IMR-90 (cell line): Measurements from ENCODE around the gene STXBP6. TPM values are rescaled to one million over a fixed set of nuclear protein-coding genes. Genes with fewer than 3 reads are reported as not detected.

Experiments
- ATAC-seq: fragments of 200-7000 bp; cut with Tn5 transposase; 2 replicates; pipeline ENCODE4 v1.9.1; 2020; ENCODE audit warnings: low read depth, mild to moderate bottlenecking, moderate library complexity
- BruUV-seq: library from RNA; stranded (reverse); fragments of 400-500 nt; replicated peaks from 2 replicates; lab custom pipeline; 2021; lab: Mats Ljungman, UMichigan
- CTCF ChIA-PET: fragments of 300-600 bp; formaldehyde crosslinking; extraction: SDS; loops from one replicate; lab custom pipeline; 2021; ENCODE audit warnings: antibody characterized with exemption; lab: Yijun Ruan, JAX
- POLR2A ChIA-PET: fragments of 300-600 bp; sonication (Branson Sonifier 250); formaldehyde crosslinking; loops from one replicate; lab custom pipeline; 2022; ENCODE audit warnings: antibody characterized with exemption; ENCODE audit not compliant: unreplicated experiment; lab: Charles Lee
- DNase-seq: peaks from one replicate; pipeline ENCODE4 v3.0.0; 2013
- H2AFZ ChIP-seq: replicated peaks from 2 replicates; pipeline ENCODE3; 2013; ENCODE audit warnings: low read length, mild to moderate bottlenecking; ENCODE audit not compliant: poor library complexity
- H2AK5ac ChIP-seq: 2 replicates; pipeline ENCODE4 v1.6.1; 2013; ENCODE audit warnings: low read depth, low read length, inconsistent platforms
- H2AK9ac ChIP-seq: replicated peaks from 2 replicates; pipeline ENCODE3; 2013; ENCODE audit warnings: mild to moderate bottlenecking, low read depth, low read length, moderate library complexity; ENCODE audit not compliant: poor library complexity
- H2BK120ac ChIP-seq: 2 replicates; pipeline ENCODE4 v1.6.1; 2013; ENCODE audit warnings: low read depth, low read length, inconsistent platforms
- H2BK15ac ChIP-seq: 3 replicates; pipeline ENCODE4 v1.6.1; 2013; ENCODE audit warnings: low read depth, low read length, inconsistent platforms
- H2BK20ac ChIP-seq: 2 replicates; pipeline ENCODE4 v1.6.1; 2013; ENCODE audit warnings: low read depth, mild to moderate bottlenecking, inconsistent platforms, low read length, moderate library complexity
- H2BK5ac ChIP-seq: 2 replicates; pipeline ENCODE4 v1.6.1; 2013; ENCODE audit warnings: mild to moderate bottlenecking, low read depth, low read length, inconsistent platforms; ENCODE audit not compliant: poor library complexity, severe bottlenecking
- H3K14ac ChIP-seq: replicated peaks from 2 replicates; pipeline ENCODE4 v1.6.1; 2013; ENCODE audit warnings: low read depth, low read length, inconsistent platforms
- H3K18ac ChIP-seq: 2 replicates; pipeline ENCODE4 v1.6.1; 2013; ENCODE audit warnings: low read depth, low read length, control low read depth
- H3K23ac ChIP-seq: 2 replicates; pipeline ENCODE4 v1.6.1; 2013; ENCODE audit warnings: low read depth, low read length, inconsistent platforms
- H3K27ac ChIP-seq: 2 replicates; pipeline ENCODE4 v1.5.1; 2013; ENCODE audit warnings: mild to moderate bottlenecking, control low read depth, low read length; ENCODE audit not compliant: insufficient read depth
- H3K27me3 ChIP-seq: 2 replicates; pipeline ENCODE4 v1.6.1; 2013; ENCODE audit warnings: low read length; ENCODE audit not compliant: control insufficient read depth, insufficient read depth
- H3K36me3 ChIP-seq: 2 replicates; pipeline ENCODE4 v1.6.1; 2013; ENCODE audit warnings: low read length, mixed read lengths; ENCODE audit not compliant: control insufficient read depth, insufficient read depth
- H3K4ac ChIP-seq: 2 replicates; pipeline ENCODE4 v1.6.1; 2013; ENCODE audit warnings: low read depth, low read length, inconsistent platforms
- H3K4me1 ChIP-seq: 2 replicates; pipeline ENCODE4 v1.6.1; 2013; ENCODE audit warnings: low read length, mixed read lengths; ENCODE audit not compliant: control insufficient read depth, insufficient read depth
- H3K4me2 ChIP-seq: 2 replicates; pipeline ENCODE4 v1.6.1; 2013; ENCODE audit warnings: low read depth, mild to moderate bottlenecking, control low read depth, low read length, moderate library complexity
- H3K4me3 ChIP-seq: 2 replicates; pipeline ENCODE4 v1.5.1; 2013; ENCODE audit warnings: low read depth, mild to moderate bottlenecking, control low read depth, low read length, moderate library complexity; ENCODE audit not compliant: insufficient read depth
- H3K56ac ChIP-seq: 2 replicates; pipeline ENCODE4 v1.6.1; 2013; ENCODE audit warnings: low read length, inconsistent platforms; ENCODE audit not compliant: insufficient read depth; ENCODE audit errors: extremely low read depth
- H3K79me1 ChIP-seq, 2 experiments: 2 replicates each; pipeline ENCODE4 v1.6.1; 2013; ENCODE audit warnings: low read length in 2 of 2, inconsistent platforms in 1 of 2, low read depth in 1 of 2
- H3K9ac ChIP-seq: 2 replicates; pipeline ENCODE4 v1.6.1; 2013; ENCODE audit warnings: low read depth, low read length, control low read depth
- H3K9me1 ChIP-seq: 2 replicates; pipeline ENCODE4 v1.6.1; 2013; ENCODE audit warnings: low read length, inconsistent platforms; ENCODE audit not compliant: insufficient read depth
- H3K9me3 ChIP-seq: 2 replicates; pipeline ENCODE4 v1.6.1; 2013; ENCODE audit warnings: low read length; ENCODE audit not compliant: control insufficient read depth, insufficient read depth
- H4K20me1 ChIP-seq: 2 replicates; pipeline ENCODE4 v1.6.1; 2013; ENCODE audit warnings: low read length, inconsistent platforms; ENCODE audit not compliant: insufficient read depth
- H4K5ac ChIP-seq: 2 replicates; pipeline ENCODE4 v1.6.1; 2013; ENCODE audit warnings: mild to moderate bottlenecking, low read depth, low read length, control low read depth
- H4K8ac ChIP-seq, 2 experiments: 2 replicates each; pipeline ENCODE4 v1.6.1; 2013; ENCODE audit warnings: low read depth in 2 of 2, low read length in 2 of 2, control low read depth in 1 of 2, inconsistent platforms in 1 of 2
- H4K91ac ChIP-seq: 2 replicates; pipeline ENCODE4 v1.6.1; 2013; ENCODE audit warnings: low read depth, low read length, inconsistent platforms; ENCODE audit not compliant: insufficient read depth
- BHLHE40 ChIP-seq: fragments of 150-350 bp; IDR thresholded peaks from 2 replicates; pipeline ENCODE4 v1.6.1; 2016; ENCODE audit warnings: mild to moderate bottlenecking, low read depth, low read length
- CEBPB ChIP-seq: IDR thresholded peaks from 2 replicates; pipeline ENCODE4 v1.6.1; 2012; ENCODE audit warnings: low read depth, low read length, improper control_type of control experiment
- CHD1 ChIP-seq: IDR thresholded peaks from 2 replicates; pipeline ENCODE4 v1.6.1; 2012; ENCODE audit warnings: low read depth, low read length, improper control_type of control experiment
- FOS ChIP-seq: fragments of 150-350 bp; IDR thresholded peaks from 2 replicates; pipeline ENCODE4 v1.6.1; 2016; ENCODE audit warnings: low read depth, low read length
- MAFK ChIP-seq: IDR thresholded peaks from 2 replicates; pipeline ENCODE4 v1.6.1; 2012; ENCODE audit warnings: low read depth, low read length, improper control_type of control experiment
- MAZ ChIP-seq: IDR thresholded peaks from 2 replicates; pipeline ENCODE4 v1.6.1; 2012; ENCODE audit warnings: low read depth, mild to moderate bottlenecking, low read length, improper control_type of control experiment, moderate library complexity, borderline replicate concordance
- MXI1 ChIP-seq: IDR thresholded peaks from 2 replicates; pipeline ENCODE4 v1.6.1; 2012; ENCODE audit warnings: low read depth, mild to moderate bottlenecking, low read length, moderate library complexity, borderline replicate concordance
- NFE2L2 ChIP-seq: fragments of 150-350 bp; IDR thresholded peaks from 2 replicates; pipeline ENCODE4 v1.6.1; 2016; ENCODE audit warnings: low read depth, mild to moderate bottlenecking, low read length
- POLR2A ChIP-seq: IDR thresholded peaks from 2 replicates; pipeline ENCODE4 v1.6.1; 2012; ENCODE audit warnings: mild to moderate bottlenecking, low read depth, low read length
- RAD21 ChIP-seq: IDR thresholded peaks from 2 replicates; pipeline ENCODE4 v1.6.1; 2012; ENCODE audit warnings: low read length, improper control_type of control experiment
- RCOR1 ChIP-seq: IDR thresholded peaks from 2 replicates; pipeline ENCODE4 v1.6.1; 2012; ENCODE audit warnings: mild to moderate bottlenecking, low read length, improper control_type of control experiment; ENCODE audit not compliant: insufficient replicate concordance
- RFX5 ChIP-seq: IDR thresholded peaks from 2 replicates; pipeline ENCODE4 v1.8.0; 2012; ENCODE audit warnings: low read depth, mild to moderate bottlenecking, low read length, moderate library complexity
- SMC3 ChIP-seq: fragments of 150-350 bp; IDR thresholded peaks from 2 replicates; pipeline ENCODE4 v1.6.1; 2016; ENCODE audit warnings: low read depth, mild to moderate bottlenecking, antibody characterized with exemption, low read length, moderate library complexity
- WGBS, 2 experiments: methylation state at CpG; one replicate each; pipeline versions ENCODE4 v1.1.5 to v1.1.7; 2013; ENCODE audit warnings: missing lambda C conversion rate in 2 of 2; ENCODE audit not compliant: insufficient read length in 1 of 2; ENCODE audit errors: extremely low coverage in 2 of 2; 5-methylcytosine and 5-hydroxymethylcytosine counted together
- dilution Hi-C: fragments of 300-500 bp; cut with HindIII; formaldehyde crosslinking; loops from one replicate; pipeline ENCODE4 v1.14.3; 2018; ENCODE audit warnings: low sequenced_read_pairs; ENCODE audit not compliant: unreplicated experiment
- in situ Hi-C: fragments of 300-500 bp; cut with MboI; formaldehyde crosslinking; loops from 3 replicates; pipeline ENCODE4 v1.14.3; 2019; ENCODE audit warnings: low sequenced_read_pairs, inconsistent platforms, mixed read lengths
- intact Hi-C: fragments of 100-400 bp; cut with micrococcal nuclease; formaldehyde crosslinking; loops from 2 replicates; pipeline ENCODE4 v1.10.0; 2022
- polyA plus RNA-seq, 3 experiments: library from polyadenylated mRNA; depleted of rRNA; stranded (reverse); fragments of >200 nt; gene quantifications; 2 replicates each; pipeline ENCODE4 v1.2.3, GENCODE V29; 2012; ENCODE audit warnings: low replicate concordance in 1 of 3
- total RNA-seq: library from RNA; depleted of rRNA; stranded (reverse); fragments of >200 nt; gene quantifications from 2 replicates; pipeline ENCODE4 v1.2.3, GENCODE V29; 2012
- TF ChIP-seq, protein P1 (sequence below): conservative IDR thresholded peaks from 2 replicates; pipeline ENCODE4 v1.5.1; 2012; ENCODE audit warnings: mild to moderate bottlenecking, low read depth, low read length, improper control_type of control experiment
- TF ChIP-seq, protein P2 (sequence below): fragments of 150-350 bp; IDR thresholded peaks from 2 replicates; pipeline ENCODE4 v1.6.1; 2017; ENCODE audit warnings: mild to moderate bottlenecking, antibody characterized with exemption, low read length, low read depth
- TF ChIP-seq, protein P3 (sequence below): fragments of 150-350 bp; IDR thresholded peaks from 2 replicates; pipeline ENCODE4 v1.6.1; 2016; ENCODE audit warnings: low read depth, mild to moderate bottlenecking, low read length, moderate library complexity, borderline replicate concordance

The STXBP6 gene
- total and polyA plus RNA-seq, 2 of the 4 experiments (the other 2 are of a cell fraction): 14.2 to 14.3 TPM

DNA sequence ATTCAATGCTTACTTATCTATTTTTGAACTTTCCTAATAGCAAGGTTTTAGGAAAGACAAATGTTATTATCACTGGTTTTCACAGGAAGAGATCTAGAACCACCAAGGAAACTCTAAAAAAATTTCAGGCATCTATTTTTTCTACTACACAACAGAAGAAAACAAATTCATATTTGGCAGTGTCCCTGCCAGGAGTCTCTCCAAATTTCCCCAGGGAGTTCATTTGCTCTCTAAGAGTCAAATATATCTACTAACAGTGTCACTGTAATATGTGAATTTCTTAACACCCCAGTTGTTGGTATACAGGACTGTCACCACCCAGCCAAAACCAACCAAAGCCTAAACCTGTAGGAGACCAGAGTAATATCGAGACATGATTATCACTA is 83.4 kb downstream of the STXBP6 start:
- H4K8ac ChIP-seq: no peak overlapping the region
- no peak overlapping the region for H3K9ac ChIP-seq
- no peak overlapping the region for H2AK9ac ChIP-seq
- H2BK15ac ChIP-seq: peak overlapping the region; percentile 18; the same call in 1 of the 3 replicates
- in situ Hi-C loops (no loop called here), dilution Hi-C loops (no loop called here), intact Hi-C loops (loop anchor here (2.0 to 5.0 kb wide), 2 partner anchors 16 to 149 kb away; no protein-coding TSS in a partner anchor)
- ChIA-PET POLR2A (no interaction called here), CTCF (interaction anchor here (0.6 kb wide), 1 partner anchor 28 kb away, joined by 3 read pairs; no protein-coding TSS in a partner anchor)
- no peak overlapping the region for H3K14ac ChIP-seq
- no CpG with 5 or more reads among the region's 1 CpG for WGBS, 2 experiments
- no TSS peak for BruUV-seq
- no peak overlapping the region for H2AFZ ChIP-seq
- H3K4ac ChIP-seq: peak overlapping the region; percentile 2; the same call in 1 of the 2 replicates
- ATAC-seq: no peak; the same call in 1 of the 2 replicates
- no peak overlapping the region for H3K27ac ChIP-seq
- H2BK20ac ChIP-seq: peak overlapping the region; percentile 16; the same call in 1 of the 2 replicates
- H4K20me1 ChIP-seq: no peaks in the 10 kb centered on the region
- H3K4me3 ChIP-seq: no peak overlapping the region
- H3K36me3 ChIP-seq: no peaks in the 10 kb centered on the region
- DNase-seq: no peak
- no peak overlapping the region for H4K5ac ChIP-seq
- peak overlapping the region; percentile 20; the same call in 1 of the 2 replicates for H4K91ac ChIP-seq
- H3K18ac ChIP-seq: peak overlapping the region; percentile 71; the same call in 1 of the 2 replicates
- no peaks in the 10 kb centered on the region for H3K79me1 ChIP-seq
- TF ChIP-seq RFX5 (no peak), RAD21 (no peak), BHLHE40 (no peak), FOS (no peak), NFE2L2 (no peak), SMC3 (no peak), MAZ (no peak), MXI1 (no peak), POLR2A (no peak), CHD1 (no peak), RCOR1 (no peak), CEBPB (no peak), MAFK (no peak)
- TF ChIP-seq, protein P1, sequence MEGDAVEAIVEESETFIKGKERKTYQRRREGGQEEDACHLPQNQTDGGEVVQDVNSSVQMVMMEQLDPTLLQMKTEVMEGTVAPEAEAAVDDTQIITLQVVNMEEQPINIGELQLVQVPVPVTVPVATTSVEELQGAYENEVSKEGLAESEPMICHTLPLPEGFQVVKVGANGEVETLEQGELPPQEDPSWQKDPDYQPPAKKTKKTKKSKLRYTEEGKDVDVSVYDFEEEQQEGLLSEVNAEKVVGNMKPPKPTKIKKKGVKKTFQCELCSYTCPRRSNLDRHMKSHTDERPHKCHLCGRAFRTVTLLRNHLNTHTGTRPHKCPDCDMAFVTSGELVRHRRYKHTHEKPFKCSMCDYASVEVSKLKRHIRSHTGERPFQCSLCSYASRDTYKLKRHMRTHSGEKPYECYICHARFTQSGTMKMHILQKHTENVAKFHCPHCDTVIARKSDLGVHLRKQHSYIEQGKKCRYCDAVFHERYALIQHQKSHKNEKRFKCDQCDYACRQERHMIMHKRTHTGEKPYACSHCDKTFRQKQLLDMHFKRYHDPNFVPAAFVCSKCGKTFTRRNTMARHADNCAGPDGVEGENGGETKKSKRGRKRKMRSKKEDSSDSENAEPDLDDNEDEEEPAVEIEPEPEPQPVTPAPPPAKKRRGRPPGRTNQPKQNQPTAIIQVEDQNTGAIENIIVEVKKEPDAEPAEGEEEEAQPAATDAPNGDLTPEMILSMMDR: no peak
- TF ChIP-seq, protein P2, sequence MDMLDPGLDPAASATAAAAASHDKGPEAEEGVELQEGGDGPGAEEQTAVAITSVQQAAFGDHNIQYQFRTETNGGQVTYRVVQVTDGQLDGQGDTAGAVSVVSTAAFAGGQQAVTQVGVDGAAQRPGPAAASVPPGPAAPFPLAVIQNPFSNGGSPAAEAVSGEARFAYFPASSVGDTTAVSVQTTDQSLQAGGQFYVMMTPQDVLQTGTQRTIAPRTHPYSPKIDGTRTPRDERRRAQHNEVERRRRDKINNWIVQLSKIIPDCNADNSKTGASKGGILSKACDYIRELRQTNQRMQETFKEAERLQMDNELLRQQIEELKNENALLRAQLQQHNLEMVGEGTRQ: no peak
- TF ChIP-seq, protein P3, sequence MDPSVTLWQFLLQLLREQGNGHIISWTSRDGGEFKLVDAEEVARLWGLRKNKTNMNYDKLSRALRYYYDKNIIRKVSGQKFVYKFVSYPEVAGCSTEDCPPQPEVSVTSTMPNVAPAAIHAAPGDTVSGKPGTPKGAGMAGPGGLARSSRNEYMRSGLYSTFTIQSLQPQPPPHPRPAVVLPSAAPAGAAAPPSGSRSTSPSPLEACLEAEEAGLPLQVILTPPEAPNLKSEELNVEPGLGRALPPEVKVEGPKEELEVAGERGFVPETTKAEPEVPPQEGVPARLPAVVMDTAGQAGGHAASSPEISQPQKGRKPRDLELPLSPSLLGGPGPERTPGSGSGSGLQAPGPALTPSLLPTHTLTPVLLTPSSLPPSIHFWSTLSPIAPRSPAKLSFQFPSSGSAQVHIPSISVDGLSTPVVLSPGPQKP: no peak
- 0 out of 2 replicates have a peak overlapping the region, but pooled peaks have one; percentile 5 for H2AK5ac ChIP-seq
- peak overlapping the region; percentile 21; the same call in 1 of the 2 replicates for H2BK120ac ChIP-seq
- no peaks in the 10 kb centered on the region for H3K27me3 ChIP-seq
- H3K56ac ChIP-seq: no peak overlapping the region
- peak overlapping the region; percentile 19 for H3K4me2 ChIP-seq
- H2BK5ac ChIP-seq: peak overlapping the region; percentile 82
- H3K4me1 ChIP-seq: peaks cover 3% of the 10 kb centered on the region
- no peaks in the 10 kb centered on the region for H3K9me3 ChIP-seq
- H3K23ac ChIP-seq: no peak overlapping the region
- no peaks in the 10 kb centered on the region; the same call in 1 of the 2 replicates for H3K9me1 ChIP-seq
